Neural cell (in vitro differentiated cells): Measurements from ENCODE around the gene BCAP29. TPM values are rescaled to one million over a fixed set of nuclear protein-coding genes. Genes with fewer than 3 reads are reported as not detected.

Experiments
- H2AFZ ChIP-seq: fragments of 200-600, 300-800 bp; sonication (generic), shearing (Covaris generic); 2 replicates; pipeline ENCODE4 v1.6.0; 2014; ENCODE audit warnings: low read depth, mild to moderate bottlenecking, antibody characterized with exemption, low read length, moderate library complexity
- H3F3A ChIP-seq: fragments of 200-600 bp; shearing (Covaris generic); 2 replicates; pipeline ENCODE4 v1.6.1; 2016; ENCODE audit warnings: mild to moderate bottlenecking, moderate library complexity, mixed read lengths, antibody characterized with exemption, low read length; ENCODE audit not compliant: insufficient read depth, poor library complexity, severe bottlenecking
- H3K27ac ChIP-seq: fragments of 200-600, 300-800 bp; sonication (generic), shearing (Covaris generic); 2 replicates; pipeline ENCODE4 v1.5.1; 2014; ENCODE audit warnings: mild to moderate bottlenecking, low read length, moderate library complexity
- H3K27me3 ChIP-seq: fragments of 300-800, 200-600 bp; sonication (generic), shearing (Covaris generic); 2 replicates; pipeline ENCODE4 v1.6.0; 2014; ENCODE audit warnings: mild to moderate bottlenecking, low read depth, low read length, moderate library complexity; ENCODE audit not compliant: insufficient read depth
- H3K36me3 ChIP-seq: fragments of 300-800, 200-600 bp; sonication (generic), shearing (Covaris generic); 2 replicates; pipeline ENCODE4 v1.5.1; 2014; ENCODE audit warnings: mild to moderate bottlenecking, antibody characterized with exemption, low read length, moderate library complexity; ENCODE audit not compliant: insufficient read depth
- H3K4me2 ChIP-seq: fragments of 300-800, 200-600 bp; sonication (generic), shearing (Covaris generic); 2 replicates; pipeline ENCODE4 v1.6.0; 2014; ENCODE audit warnings: mild to moderate bottlenecking, low read length
- H3K4me3 ChIP-seq: fragments of 300-800, 200-600 bp; sonication (generic), shearing (Covaris generic); 2 replicates; pipeline ENCODE4 v1.5.1; 2014; ENCODE audit warnings: mild to moderate bottlenecking, low read length, moderate library complexity
- H3K79me2 ChIP-seq: fragments of 200-600 bp; shearing (Covaris generic); replicated peaks from 2 replicates; pipeline ENCODE4 v1.6.0; 2014; ENCODE audit warnings: mild to moderate bottlenecking, low read length, moderate library complexity; ENCODE audit not compliant: insufficient read depth
- H3K9ac ChIP-seq: fragments of 300-800, 200-600 bp; sonication (generic), shearing (Covaris generic); 2 replicates; pipeline ENCODE4 v1.6.1; 2016; ENCODE audit warnings: mild to moderate bottlenecking, low read length, mixed read lengths
- H3K9me2 ChIP-seq: fragments of 200-600 bp; shearing (Covaris generic); 2 replicates; pipeline ENCODE4 v1.6.1; 2016; ENCODE audit warnings: mild to moderate bottlenecking, low read length, mixed read lengths; ENCODE audit not compliant: insufficient read depth
- H3K9me3 ChIP-seq: fragments of 200-600, 300-800 bp; sonication (generic), shearing (Covaris generic); 2 replicates; pipeline ENCODE4 v1.6.1; 2016; ENCODE audit warnings: mild to moderate bottlenecking, mixed run types, low read length, moderate library complexity, mixed read lengths
- H4K20me1 ChIP-seq: fragments of 200-600 bp; shearing (Covaris generic); 2 replicates; pipeline ENCODE4 v1.6.1; 2016; ENCODE audit warnings: mild to moderate bottlenecking, mixed run types; ENCODE audit not compliant: insufficient read depth
- EP300 ChIP-seq: fragments of 450-650 bp; conservative IDR thresholded peaks from 2 replicates; pipeline ENCODE4 v1.6.1; 2014; ENCODE audit warnings: antibody characterized with exemption, mild to moderate bottlenecking, moderate library complexity; ENCODE audit not compliant: poor library complexity, severe bottlenecking
- EZH2 ChIP-seq: fragments of 200-600, 300-800 bp; shearing (Covaris generic), sonication (generic); IDR thresholded peaks from 2 replicates; pipeline ENCODE4 v1.6.1; 2014; ENCODE audit warnings: antibody characterized with exemption, low read length, borderline replicate concordance, mild to moderate bottlenecking; ENCODE audit not compliant: insufficient read depth, poor library complexity, severe bottlenecking
- MXI1 ChIP-seq: fragments of 450-650 bp; conservative IDR thresholded peaks from 2 replicates; pipeline ENCODE4 v1.6.1; 2014; ENCODE audit warnings: antibody characterized with exemption, mild to moderate bottlenecking; ENCODE audit not compliant: poor library complexity, severe bottlenecking
- POLR2AphosphoS5 ChIP-seq: IDR thresholded peaks from 2 replicates; pipeline ENCODE4 v1.6.1; 2012
- RAD21 ChIP-seq: fragments of 450-650 bp; conservative IDR thresholded peaks from 2 replicates; pipeline ENCODE4 v1.6.1; 2014; ENCODE audit warnings: antibody characterized with exemption, mild to moderate bottlenecking, moderate library complexity
- SMC3 ChIP-seq: fragments of 450-650 bp; conservative IDR thresholded peaks from 2 replicates; pipeline ENCODE4 v1.6.1; 2014; ENCODE audit warnings: antibody characterized with exemption, mild to moderate bottlenecking, moderate library complexity; ENCODE audit not compliant: poor library complexity
- TAF1 ChIP-seq: IDR thresholded peaks from 2 replicates; pipeline ENCODE4 v1.6.1; 2012; ENCODE audit warnings: low read depth
- polyA plus RNA-seq: library from polyadenylated mRNA; depleted of rRNA; stranded (reverse); fragments of >200 nt; gene quantifications from 2 replicates; pipeline ENCODE4 v1.2.3, GENCODE V29; 2014
- TF ChIP-seq, protein P1 (sequence below): IDR thresholded peaks from 2 replicates; pipeline ENCODE4 v1.6.1; 2012; ENCODE audit warnings: borderline replicate concordance
- TF ChIP-seq, protein P2 (sequence below): fragments of 450-650 bp; IDR thresholded peaks from 2 replicates; pipeline ENCODE4 v1.5.1; 2014; ENCODE audit warnings: antibody characterized with exemption, mild to moderate bottlenecking, moderate library complexity; ENCODE audit not compliant: poor library complexity, severe bottlenecking

Gene BCAP29
- polyA plus RNA-seq, 1 donor from 2014 or later: 51.5 TPM

DNA sequence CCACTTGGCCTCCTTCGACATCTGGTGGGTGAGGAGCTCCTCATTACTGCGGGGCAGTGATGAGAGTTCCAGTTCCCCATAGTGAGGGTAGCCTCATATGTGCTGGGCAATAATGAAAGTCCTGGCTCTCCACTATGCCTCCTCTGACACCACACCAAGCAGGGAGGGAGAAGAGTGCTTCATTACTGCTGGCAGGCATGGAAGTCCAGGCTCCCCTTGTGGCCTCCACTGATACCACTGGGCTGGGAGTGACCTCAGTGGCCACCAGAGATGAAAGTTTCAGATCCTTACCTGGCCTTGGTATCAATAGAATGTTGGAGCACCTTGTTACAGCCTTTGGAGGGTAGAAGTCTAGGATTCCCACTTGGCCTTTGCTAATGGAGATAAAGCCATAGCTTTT lies 9.7 kb upstream of the BCAP29 start:
- no peaks in the 10 kb centered on the region for H4K20me1 ChIP-seq
- H3K36me3 ChIP-seq: no peaks in the 10 kb centered on the region
- H3K4me3 ChIP-seq: no peak overlapping the region
- no peaks in the 10 kb centered on the region for H3K27me3 ChIP-seq
- TF ChIP-seq SMC3: no peak
- TF ChIP-seq, protein P1, sequence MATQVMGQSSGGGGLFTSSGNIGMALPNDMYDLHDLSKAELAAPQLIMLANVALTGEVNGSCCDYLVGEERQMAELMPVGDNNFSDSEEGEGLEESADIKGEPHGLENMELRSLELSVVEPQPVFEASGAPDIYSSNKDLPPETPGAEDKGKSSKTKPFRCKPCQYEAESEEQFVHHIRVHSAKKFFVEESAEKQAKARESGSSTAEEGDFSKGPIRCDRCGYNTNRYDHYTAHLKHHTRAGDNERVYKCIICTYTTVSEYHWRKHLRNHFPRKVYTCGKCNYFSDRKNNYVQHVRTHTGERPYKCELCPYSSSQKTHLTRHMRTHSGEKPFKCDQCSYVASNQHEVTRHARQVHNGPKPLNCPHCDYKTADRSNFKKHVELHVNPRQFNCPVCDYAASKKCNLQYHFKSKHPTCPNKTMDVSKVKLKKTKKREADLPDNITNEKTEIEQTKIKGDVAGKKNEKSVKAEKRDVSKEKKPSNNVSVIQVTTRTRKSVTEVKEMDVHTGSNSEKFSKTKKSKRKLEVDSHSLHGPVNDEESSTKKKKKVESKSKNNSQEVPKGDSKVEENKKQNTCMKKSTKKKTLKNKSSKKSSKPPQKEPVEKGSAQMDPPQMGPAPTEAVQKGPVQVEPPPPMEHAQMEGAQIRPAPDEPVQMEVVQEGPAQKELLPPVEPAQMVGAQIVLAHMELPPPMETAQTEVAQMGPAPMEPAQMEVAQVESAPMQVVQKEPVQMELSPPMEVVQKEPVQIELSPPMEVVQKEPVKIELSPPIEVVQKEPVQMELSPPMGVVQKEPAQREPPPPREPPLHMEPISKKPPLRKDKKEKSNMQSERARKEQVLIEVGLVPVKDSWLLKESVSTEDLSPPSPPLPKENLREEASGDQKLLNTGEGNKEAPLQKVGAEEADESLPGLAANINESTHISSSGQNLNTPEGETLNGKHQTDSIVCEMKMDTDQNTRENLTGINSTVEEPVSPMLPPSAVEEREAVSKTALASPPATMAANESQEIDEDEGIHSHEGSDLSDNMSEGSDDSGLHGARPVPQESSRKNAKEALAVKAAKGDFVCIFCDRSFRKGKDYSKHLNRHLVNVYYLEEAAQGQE: no peak
- TF ChIP-seq MXI1: no peak
- TF ChIP-seq TAF1: no peak
- TF ChIP-seq RAD21: no peak
- TF ChIP-seq EZH2: no peak
- TF ChIP-seq EP300: no peak
- H3K27ac ChIP-seq: no peak overlapping the region
- H3K9me3 ChIP-seq: no peaks in the 10 kb centered on the region
- H3K9ac ChIP-seq: no peak overlapping the region
- no peak overlapping the region for H2AFZ ChIP-seq
- H3K9me2 ChIP-seq: no peaks in the 10 kb centered on the region
- no peaks in the 10 kb centered on the region for H3K79me2 ChIP-seq
- H3F3A ChIP-seq: no peaks in the 10 kb centered on the region
- H3K4me2 ChIP-seq: no peak overlapping the region

DNA sequence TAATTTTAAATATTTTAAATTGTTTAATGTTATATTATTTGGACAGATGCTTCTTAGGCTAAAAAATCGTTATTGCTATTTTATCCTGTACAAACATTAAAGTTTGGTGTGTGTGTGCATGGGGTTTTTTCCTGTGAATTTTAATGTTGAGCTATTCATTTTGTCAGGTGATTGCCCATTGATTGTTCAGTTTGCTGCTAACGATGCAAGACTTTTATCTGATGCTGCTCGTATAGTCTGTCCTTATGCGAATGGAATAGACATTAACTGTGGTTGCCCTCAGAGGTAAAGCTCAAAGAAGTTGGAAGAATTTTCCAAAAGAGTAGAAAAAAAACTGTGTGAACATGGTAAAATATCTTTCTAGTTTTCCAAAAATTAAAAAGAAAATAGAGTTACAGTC lies 6.5 kb upstream of the BCAP29 start:
- no peaks in the 10 kb centered on the region for H3K27me3 ChIP-seq
- no peak overlapping the region for H2AFZ ChIP-seq
- no peak overlapping the region for H3K27ac ChIP-seq
- no peaks in the 10 kb centered on the region for H3K36me3 ChIP-seq
- H4K20me1 ChIP-seq: no peaks in the 10 kb centered on the region
- H3F3A ChIP-seq: no peaks in the 10 kb centered on the region
- no peaks in the 10 kb centered on the region for H3K79me2 ChIP-seq
- no peak overlapping the region for H3K4me2 ChIP-seq
- H3K9me3 ChIP-seq: no peaks in the 10 kb centered on the region
- no peak overlapping the region for H3K9ac ChIP-seq
- no peaks in the 10 kb centered on the region for H3K9me2 ChIP-seq
- H3K4me3 ChIP-seq: no peak overlapping the region
- no peak for TF ChIP-seq SMC3
- TF ChIP-seq EP300: no peak
- TF ChIP-seq RAD21: no peak
- no peak for TF ChIP-seq POLR2AphosphoS5
- no peak for TF ChIP-seq MXI1
- no peak for TF ChIP-seq TAF1
- TF ChIP-seq, protein P1: no peak
- no peak for TF ChIP-seq EZH2
- TF ChIP-seq, protein P2, sequence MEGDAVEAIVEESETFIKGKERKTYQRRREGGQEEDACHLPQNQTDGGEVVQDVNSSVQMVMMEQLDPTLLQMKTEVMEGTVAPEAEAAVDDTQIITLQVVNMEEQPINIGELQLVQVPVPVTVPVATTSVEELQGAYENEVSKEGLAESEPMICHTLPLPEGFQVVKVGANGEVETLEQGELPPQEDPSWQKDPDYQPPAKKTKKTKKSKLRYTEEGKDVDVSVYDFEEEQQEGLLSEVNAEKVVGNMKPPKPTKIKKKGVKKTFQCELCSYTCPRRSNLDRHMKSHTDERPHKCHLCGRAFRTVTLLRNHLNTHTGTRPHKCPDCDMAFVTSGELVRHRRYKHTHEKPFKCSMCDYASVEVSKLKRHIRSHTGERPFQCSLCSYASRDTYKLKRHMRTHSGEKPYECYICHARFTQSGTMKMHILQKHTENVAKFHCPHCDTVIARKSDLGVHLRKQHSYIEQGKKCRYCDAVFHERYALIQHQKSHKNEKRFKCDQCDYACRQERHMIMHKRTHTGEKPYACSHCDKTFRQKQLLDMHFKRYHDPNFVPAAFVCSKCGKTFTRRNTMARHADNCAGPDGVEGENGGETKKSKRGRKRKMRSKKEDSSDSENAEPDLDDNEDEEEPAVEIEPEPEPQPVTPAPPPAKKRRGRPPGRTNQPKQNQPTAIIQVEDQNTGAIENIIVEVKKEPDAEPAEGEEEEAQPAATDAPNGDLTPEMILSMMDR: no peak
